Thyroid gland (tissue), 4 donors: ENCODE results near the gene WDR70.

Source experiments
- POLR2A ChIP-seq, 2 donors: fragments of 450-650 bp; IDR thresholded peaks; one replicate each; pipeline ENCODE4 v1.6.1; 2017; ENCODE audit warnings: antibody characterized with exemption in 2 of 2, mild to moderate bottlenecking in 2 of 2, moderate library complexity in 1 of 2
- TF ChIP-seq, protein P1 (sequence below), 6 experiments: fragments of 200-600 bp in 3 of 6; fragments of 450-650 bp in 3 of 6; sonication (generic) in 3 of 6; IDR thresholded peaks; one replicate each; pipeline ENCODE4 v1.5.1; 2016 to 2019; ENCODE audit warnings: antibody characterized with exemption in 6 of 6, mild to moderate bottlenecking in 2 of 6, inconsistent platforms in 1 of 6, moderate library complexity in 1 of 6

- no peak for TF ChIP-seq POLR2A (IDR thresholded peaks at IDR 0.05)
- TF ChIP-seq, protein P1, sequence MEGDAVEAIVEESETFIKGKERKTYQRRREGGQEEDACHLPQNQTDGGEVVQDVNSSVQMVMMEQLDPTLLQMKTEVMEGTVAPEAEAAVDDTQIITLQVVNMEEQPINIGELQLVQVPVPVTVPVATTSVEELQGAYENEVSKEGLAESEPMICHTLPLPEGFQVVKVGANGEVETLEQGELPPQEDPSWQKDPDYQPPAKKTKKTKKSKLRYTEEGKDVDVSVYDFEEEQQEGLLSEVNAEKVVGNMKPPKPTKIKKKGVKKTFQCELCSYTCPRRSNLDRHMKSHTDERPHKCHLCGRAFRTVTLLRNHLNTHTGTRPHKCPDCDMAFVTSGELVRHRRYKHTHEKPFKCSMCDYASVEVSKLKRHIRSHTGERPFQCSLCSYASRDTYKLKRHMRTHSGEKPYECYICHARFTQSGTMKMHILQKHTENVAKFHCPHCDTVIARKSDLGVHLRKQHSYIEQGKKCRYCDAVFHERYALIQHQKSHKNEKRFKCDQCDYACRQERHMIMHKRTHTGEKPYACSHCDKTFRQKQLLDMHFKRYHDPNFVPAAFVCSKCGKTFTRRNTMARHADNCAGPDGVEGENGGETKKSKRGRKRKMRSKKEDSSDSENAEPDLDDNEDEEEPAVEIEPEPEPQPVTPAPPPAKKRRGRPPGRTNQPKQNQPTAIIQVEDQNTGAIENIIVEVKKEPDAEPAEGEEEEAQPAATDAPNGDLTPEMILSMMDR (IDR thresholded peaks at IDR 0.05): no peak
Observed at GRCh38 chr5:37740331-37741066, 361.4 kb downstream of the WDR70 start.
